ENCODE results near the gene CCBE1.

- TF ChIP-seq CTCF (IDR thresholded peaks at IDR 0.05) = no peak
- no peak for TF ChIP-seq POLR2A (IDR thresholded peaks at IDR 0.05)
Observed at GRCh38 chr18:59736061-59736460, 38.8 kb upstream of the CCBE1 start.

Measured in adrenal gland (tissue), 5 donors.